AG10803 (cell line): ENCODE measurements around the gene ZNF207.

Experiments
- DNase-seq: peaks from one replicate; pipeline ENCODE4 v3.0.0; 2010; ENCODE audit warnings: low read depth
- H3K4me3 ChIP-seq: 2 replicates; pipeline ENCODE4 v1.5.1; 2011; ENCODE audit warnings: mild to moderate bottlenecking, low read length, control low read depth
- TF ChIP-seq, protein P1 (sequence below): conservative IDR thresholded peaks from 2 replicates; pipeline ENCODE4 v1.5.1; 2011; ENCODE audit warnings: mild to moderate bottlenecking, low read length, control low read depth, inconsistent platforms

ZNF207 gene

GRCh38 chr17:32357615-32358014, 7.7 kb downstream of the ZNF207 start:
- TF ChIP-seq, protein P1, sequence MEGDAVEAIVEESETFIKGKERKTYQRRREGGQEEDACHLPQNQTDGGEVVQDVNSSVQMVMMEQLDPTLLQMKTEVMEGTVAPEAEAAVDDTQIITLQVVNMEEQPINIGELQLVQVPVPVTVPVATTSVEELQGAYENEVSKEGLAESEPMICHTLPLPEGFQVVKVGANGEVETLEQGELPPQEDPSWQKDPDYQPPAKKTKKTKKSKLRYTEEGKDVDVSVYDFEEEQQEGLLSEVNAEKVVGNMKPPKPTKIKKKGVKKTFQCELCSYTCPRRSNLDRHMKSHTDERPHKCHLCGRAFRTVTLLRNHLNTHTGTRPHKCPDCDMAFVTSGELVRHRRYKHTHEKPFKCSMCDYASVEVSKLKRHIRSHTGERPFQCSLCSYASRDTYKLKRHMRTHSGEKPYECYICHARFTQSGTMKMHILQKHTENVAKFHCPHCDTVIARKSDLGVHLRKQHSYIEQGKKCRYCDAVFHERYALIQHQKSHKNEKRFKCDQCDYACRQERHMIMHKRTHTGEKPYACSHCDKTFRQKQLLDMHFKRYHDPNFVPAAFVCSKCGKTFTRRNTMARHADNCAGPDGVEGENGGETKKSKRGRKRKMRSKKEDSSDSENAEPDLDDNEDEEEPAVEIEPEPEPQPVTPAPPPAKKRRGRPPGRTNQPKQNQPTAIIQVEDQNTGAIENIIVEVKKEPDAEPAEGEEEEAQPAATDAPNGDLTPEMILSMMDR = no peak
- no peak overlapping the region for H3K4me3 ChIP-seq
- no peak for DNase-seq

DNA sequence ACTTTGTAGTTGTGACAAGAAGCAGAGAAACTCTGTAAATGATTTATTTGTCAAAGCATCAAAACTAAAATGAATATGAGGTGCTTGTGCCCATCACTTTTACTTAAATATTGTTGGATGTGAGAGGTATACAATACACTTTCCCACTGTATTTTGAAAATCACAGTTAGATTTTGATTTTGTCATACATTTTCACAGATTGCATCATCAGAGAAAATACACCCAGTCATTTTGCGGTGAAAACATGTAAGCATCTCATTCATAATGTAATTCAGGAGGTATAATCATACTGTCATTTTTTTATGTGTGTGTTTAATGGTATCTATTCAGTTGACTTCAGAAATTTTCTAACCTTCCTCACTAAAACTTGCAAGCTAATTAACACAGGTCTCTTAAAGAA, 11.3 kb downstream of the ZNF207 start:
- no peak overlapping the region for H3K4me3 ChIP-seq
- TF ChIP-seq, protein P1 = no peak
- no peak for DNase-seq

DNA sequence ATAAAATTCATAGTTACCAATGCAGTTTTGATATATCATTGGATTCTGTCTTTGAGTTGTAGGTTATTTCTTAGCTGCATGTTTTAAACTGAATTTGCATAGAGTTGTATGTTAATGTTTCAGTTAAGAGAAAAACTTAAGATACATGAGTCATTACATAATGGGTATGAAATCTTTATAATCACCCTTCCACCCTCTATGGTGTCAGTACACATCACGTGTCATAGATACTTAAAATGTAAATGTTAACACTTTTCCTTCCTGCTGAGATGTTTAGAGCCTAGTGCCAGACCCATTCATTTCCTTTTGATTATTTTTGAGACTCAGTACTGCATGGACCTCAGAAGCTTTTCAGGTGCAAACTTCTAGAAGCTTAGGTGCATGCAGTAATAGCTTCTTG, 20.5 kb downstream of the ZNF207 start:
- DNase-seq = no peak
- TF ChIP-seq, protein P1 = no peak
- H3K4me3 ChIP-seq = no peak overlapping the region

- DNase-seq = no peak
- H3K4me3 ChIP-seq = no peak overlapping the region
These were observed 32.7 kb downstream of the ZNF207 start for GRCh38 chr17:32382526-32383223.

DNA sequence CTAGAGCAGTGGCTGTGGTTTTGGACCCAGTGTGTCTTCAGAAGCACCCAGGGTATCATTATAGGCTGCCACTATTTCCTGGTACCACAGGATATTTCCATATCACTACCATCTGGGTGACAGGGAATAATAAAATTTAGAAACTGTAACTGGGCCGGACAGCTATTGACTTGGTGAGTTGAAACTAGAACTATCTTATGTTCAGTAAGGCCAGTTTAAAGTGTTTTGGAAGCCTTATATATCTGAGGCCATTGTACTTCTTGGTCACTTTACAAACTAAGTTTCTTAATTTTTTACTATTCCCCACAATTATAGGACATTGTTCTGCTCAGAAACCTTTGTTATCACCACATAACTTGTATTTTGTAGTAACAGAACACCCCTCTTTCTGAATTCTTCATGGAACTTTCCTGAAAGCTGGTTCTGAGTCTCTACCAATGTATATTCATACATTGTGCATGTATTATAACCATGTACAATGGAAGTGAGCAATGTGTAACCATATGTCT, 34.0 kb downstream of the ZNF207 start:
- DNase-seq = no peak
- no peak overlapping the region for H3K4me3 ChIP-seq
- TF ChIP-seq, protein P1 = no peak

More at GRCh38 chr17:32382526-32383223, 32.7 kb downstream of the ZNF207 start:
- TF ChIP-seq, protein P1 = no peak

DNA sequence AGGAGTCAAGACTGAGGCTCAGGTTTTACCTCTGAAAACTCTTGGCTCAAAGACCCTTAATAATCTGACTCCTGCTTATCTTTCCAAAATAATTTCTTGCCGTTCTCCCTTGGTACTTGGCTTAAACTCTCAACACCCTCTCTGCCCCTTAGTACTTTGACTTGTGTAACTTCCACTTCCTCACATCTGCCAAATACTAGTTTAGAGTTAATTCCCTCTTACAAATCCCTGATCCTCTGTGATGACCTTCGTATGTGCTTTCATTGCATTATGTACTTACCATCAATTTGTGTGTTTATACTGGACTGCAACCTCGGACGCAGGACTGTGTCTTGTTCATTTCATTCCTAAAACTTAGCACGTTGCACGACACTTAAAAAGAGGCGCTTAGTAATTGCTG, 35.2 kb downstream of the ZNF207 start:
- TF ChIP-seq, protein P1 = no peak
- no peak for DNase-seq
- H3K4me3 ChIP-seq = no peak overlapping the region

- no peak for DNase-seq
- TF ChIP-seq, protein P1 = no peak
- H3K4me3 ChIP-seq = no peak overlapping the region
These were observed 36.0 kb downstream of the ZNF207 start for GRCh38 chr17:32385971-32386370.
